ENCODE results near the gene BNIP5. TPM values are rescaled to one million over a fixed set of nuclear protein-coding genes. Genes with fewer than 3 reads are reported as not detected.
A peak's percentile ranks its signal among the peaks of the same experiment; 100 is the strongest.

The BNIP5 gene
- total and polyA plus RNA-seq, 2 donors from 2014 or later: 0.44 TPM; not detected in 1

GRCh38 chr6:36312854-36313648, 23.6 kb downstream of the BNIP5 start:
- H3K4me1 ChIP-seq (ENCODE audit: control insufficient read depth in 2 of 3, insufficient read depth in 2 of 3, low read depth in 1 of 3, low read length in 3 of 3): no peaks in the 10 kb centered on the region
- intact Hi-C loops (cut with DNase I): no loop called here
- TF ChIP-seq, protein P1, sequence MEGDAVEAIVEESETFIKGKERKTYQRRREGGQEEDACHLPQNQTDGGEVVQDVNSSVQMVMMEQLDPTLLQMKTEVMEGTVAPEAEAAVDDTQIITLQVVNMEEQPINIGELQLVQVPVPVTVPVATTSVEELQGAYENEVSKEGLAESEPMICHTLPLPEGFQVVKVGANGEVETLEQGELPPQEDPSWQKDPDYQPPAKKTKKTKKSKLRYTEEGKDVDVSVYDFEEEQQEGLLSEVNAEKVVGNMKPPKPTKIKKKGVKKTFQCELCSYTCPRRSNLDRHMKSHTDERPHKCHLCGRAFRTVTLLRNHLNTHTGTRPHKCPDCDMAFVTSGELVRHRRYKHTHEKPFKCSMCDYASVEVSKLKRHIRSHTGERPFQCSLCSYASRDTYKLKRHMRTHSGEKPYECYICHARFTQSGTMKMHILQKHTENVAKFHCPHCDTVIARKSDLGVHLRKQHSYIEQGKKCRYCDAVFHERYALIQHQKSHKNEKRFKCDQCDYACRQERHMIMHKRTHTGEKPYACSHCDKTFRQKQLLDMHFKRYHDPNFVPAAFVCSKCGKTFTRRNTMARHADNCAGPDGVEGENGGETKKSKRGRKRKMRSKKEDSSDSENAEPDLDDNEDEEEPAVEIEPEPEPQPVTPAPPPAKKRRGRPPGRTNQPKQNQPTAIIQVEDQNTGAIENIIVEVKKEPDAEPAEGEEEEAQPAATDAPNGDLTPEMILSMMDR (IDR thresholded peaks at IDR 0.05; ENCODE audit: borderline replicate concordance, extremely low read depth, insufficient read depth): no peak
- DNase-seq: peak in 1 of 5 donors; percentile 75
- H3K4me3 ChIP-seq (ENCODE audit: low read length in 3 of 3): no peak overlapping the region
- H3K9ac ChIP-seq (ENCODE audit: low read length in 3 of 3): no peak overlapping the region
- no peaks in the 10 kb centered on the region for H3K9me3 ChIP-seq (ENCODE audit: control insufficient read depth in 2 of 3, insufficient read depth in 1 of 3, low read length in 3 of 3)
- no peak for FAIRE-seq
- no peak overlapping the region for H3K27ac ChIP-seq (ENCODE audit: low read depth in 2 of 2, low read length in 2 of 2)
- H3K36me3 ChIP-seq (ENCODE audit: control insufficient read depth in 2 of 3, insufficient read depth in 3 of 3, low read length in 3 of 3): peaks cover 0 to 5% (median 0%) of the 10 kb centered on the region in 3 donors
- H3K27me3 ChIP-seq (ENCODE audit: control insufficient read depth, insufficient read depth, low read length): no peaks in the 10 kb centered on the region

DNA sequence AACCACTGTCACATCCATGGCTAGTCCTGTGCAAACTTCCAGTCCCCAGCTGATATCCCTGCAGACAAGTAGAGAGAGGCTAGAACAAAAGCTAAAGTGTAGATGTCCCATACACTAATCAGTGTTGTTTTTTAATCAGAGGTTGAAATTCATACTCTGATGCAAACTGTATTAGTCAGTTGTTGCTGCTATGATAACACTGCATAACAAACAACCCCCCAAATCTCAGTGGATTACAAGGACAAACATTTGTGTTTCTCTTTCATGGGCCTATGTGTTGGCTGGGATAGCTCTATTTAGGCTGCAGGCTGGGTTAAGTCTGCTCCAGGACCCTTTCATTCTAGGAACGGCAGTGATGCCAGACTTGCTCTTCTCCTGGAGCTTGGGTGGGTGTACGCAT, 26.8 kb downstream of the BNIP5 start:
- no peak for FAIRE-seq

GRCh38 chr6:36309203-36309602, 27.5 kb downstream of the BNIP5 start:
- intact Hi-C loops (cut with DNase I): no loop called here
- H3K4me1 ChIP-seq (ENCODE audit: control insufficient read depth in 2 of 3, insufficient read depth in 2 of 3, low read depth in 1 of 3, low read length in 3 of 3): no peaks in the 10 kb centered on the region
- TF ChIP-seq, protein P1 (IDR thresholded peaks at IDR 0.05; ENCODE audit: borderline replicate concordance, extremely low read depth, insufficient read depth): no peak
- no peak overlapping the region for H3K9ac ChIP-seq (ENCODE audit: low read length in 3 of 3)
- H3K27me3 ChIP-seq (ENCODE audit: control insufficient read depth, insufficient read depth, low read length): no peaks in the 10 kb centered on the region
- H3K27ac ChIP-seq (ENCODE audit: low read depth in 2 of 2, low read length in 2 of 2): no peak overlapping the region
- FAIRE-seq (no peak), DNase-seq (no peak)
- H3K4me3 ChIP-seq (ENCODE audit: low read length in 3 of 3): no peak overlapping the region
- H3K36me3 ChIP-seq (ENCODE audit: control insufficient read depth in 2 of 3, insufficient read depth in 3 of 3, low read length in 3 of 3): peaks cover 0 to 11% (median 0%) of the 10 kb centered on the region in 3 donors
- H3K9me3 ChIP-seq (ENCODE audit: control insufficient read depth in 2 of 3, insufficient read depth in 1 of 3, low read length in 3 of 3): no peaks in the 10 kb centered on the region

More for the DNA sequence above, 26.8 kb downstream of the BNIP5 start:
- intact Hi-C loops (cut with DNase I): no loop called here
- DNase-seq: no peak
- Histone ChIP-seq H3K4me3 (ENCODE audit: low read length in 3 of 3) (no peak overlapping the region), H3K36me3 (ENCODE audit: control insufficient read depth in 2 of 3, insufficient read depth in 3 of 3, low read length in 3 of 3) (peaks cover 0 to 11% (median 0%) of the 10 kb centered on the region in 3 donors), H3K27ac (ENCODE audit: low read depth in 2 of 2, low read length in 2 of 2) (no peak overlapping the region), H3K27me3 (ENCODE audit: control insufficient read depth, insufficient read depth, low read length) (no peaks in the 10 kb centered on the region), H3K4me1 (ENCODE audit: control insufficient read depth in 2 of 3, insufficient read depth in 2 of 3, low read depth in 1 of 3, low read length in 3 of 3) (no peaks in the 10 kb centered on the region), H3K9ac (ENCODE audit: low read length in 3 of 3) (no peak overlapping the region), H3K9me3 (ENCODE audit: control insufficient read depth in 2 of 3, insufficient read depth in 1 of 3, low read length in 3 of 3) (no peaks in the 10 kb centered on the region)
- TF ChIP-seq, protein P1 (IDR thresholded peaks at IDR 0.05; ENCODE audit: borderline replicate concordance, extremely low read depth, insufficient read depth): no peak

Measured in kidney (tissue), 14 donors.